GM12872 (cell line): ENCODE measurements around the gene AP4S1.

ENCODE experiments used
- TF ChIP-seq, protein P1 (sequence below): IDR thresholded peaks from 3 replicates; pipeline ENCODE4 v1.5.1; 2011; ENCODE audit warnings: low read depth, mild to moderate bottlenecking, low read length, moderate library complexity; ENCODE audit not compliant: insufficient read depth

AP4S1 gene

DNA sequence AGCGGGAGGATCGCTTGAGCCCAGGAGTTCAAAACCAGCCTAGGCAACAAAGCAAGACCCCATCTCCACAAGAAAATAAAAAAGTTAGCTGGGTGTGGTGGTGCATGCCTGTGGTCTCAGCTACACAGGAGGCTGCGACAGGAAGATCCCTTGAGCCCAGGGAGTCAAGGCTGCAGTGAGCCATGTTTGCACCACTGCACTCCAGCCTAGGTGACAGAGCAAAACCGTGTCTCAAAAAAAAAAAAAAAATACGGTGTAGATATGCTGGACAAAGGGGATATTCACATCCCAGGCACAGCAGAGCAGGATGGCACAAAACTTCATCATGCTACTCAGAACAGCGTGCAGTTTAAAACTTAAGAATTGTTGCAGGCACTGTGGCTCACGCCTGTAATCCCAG is 25.6 kb downstream of the AP4S1 start:
- TF ChIP-seq, protein P1, sequence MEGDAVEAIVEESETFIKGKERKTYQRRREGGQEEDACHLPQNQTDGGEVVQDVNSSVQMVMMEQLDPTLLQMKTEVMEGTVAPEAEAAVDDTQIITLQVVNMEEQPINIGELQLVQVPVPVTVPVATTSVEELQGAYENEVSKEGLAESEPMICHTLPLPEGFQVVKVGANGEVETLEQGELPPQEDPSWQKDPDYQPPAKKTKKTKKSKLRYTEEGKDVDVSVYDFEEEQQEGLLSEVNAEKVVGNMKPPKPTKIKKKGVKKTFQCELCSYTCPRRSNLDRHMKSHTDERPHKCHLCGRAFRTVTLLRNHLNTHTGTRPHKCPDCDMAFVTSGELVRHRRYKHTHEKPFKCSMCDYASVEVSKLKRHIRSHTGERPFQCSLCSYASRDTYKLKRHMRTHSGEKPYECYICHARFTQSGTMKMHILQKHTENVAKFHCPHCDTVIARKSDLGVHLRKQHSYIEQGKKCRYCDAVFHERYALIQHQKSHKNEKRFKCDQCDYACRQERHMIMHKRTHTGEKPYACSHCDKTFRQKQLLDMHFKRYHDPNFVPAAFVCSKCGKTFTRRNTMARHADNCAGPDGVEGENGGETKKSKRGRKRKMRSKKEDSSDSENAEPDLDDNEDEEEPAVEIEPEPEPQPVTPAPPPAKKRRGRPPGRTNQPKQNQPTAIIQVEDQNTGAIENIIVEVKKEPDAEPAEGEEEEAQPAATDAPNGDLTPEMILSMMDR: no peak

DNA sequence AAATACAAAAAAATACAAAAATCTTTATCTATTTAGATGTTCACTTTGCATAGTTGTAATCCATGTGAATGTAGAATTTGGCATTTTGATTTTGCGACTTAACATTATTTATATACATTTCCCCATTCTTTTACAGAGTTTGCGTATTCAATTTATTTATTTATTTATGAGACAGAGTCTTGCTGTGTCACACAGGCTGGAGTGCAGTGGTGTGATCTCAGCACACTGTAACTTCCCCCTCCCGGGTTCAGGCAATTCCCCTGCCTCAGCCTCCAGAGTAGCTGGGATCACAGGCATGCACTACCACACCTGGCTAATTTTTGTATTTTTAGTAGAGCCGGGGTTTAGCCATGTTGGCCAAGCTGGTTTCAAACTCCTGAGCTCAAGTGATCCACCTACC is 26.1 kb downstream of the AP4S1 start:
- TF ChIP-seq, protein P1: no peak

DNA sequence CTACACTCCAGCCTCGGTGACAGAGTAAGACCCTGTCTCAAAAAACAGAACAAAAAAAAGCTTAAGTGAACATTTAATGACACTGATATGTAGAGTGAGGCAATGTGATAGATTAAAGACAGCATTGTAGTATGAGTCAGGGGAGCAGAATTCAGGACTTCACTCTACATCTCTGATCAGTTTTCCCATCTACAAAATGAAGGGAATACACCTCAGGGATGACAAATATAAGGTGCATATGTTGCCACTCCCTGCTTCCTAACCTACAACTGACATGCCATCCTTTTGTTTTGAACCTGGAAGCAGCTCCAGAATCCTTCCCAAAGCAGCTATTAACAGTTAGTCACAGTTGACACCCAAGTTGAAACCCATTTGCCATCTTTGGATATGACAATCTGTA is 31.6 kb downstream of the AP4S1 start:
- TF ChIP-seq, protein P1: no peak

DNA sequence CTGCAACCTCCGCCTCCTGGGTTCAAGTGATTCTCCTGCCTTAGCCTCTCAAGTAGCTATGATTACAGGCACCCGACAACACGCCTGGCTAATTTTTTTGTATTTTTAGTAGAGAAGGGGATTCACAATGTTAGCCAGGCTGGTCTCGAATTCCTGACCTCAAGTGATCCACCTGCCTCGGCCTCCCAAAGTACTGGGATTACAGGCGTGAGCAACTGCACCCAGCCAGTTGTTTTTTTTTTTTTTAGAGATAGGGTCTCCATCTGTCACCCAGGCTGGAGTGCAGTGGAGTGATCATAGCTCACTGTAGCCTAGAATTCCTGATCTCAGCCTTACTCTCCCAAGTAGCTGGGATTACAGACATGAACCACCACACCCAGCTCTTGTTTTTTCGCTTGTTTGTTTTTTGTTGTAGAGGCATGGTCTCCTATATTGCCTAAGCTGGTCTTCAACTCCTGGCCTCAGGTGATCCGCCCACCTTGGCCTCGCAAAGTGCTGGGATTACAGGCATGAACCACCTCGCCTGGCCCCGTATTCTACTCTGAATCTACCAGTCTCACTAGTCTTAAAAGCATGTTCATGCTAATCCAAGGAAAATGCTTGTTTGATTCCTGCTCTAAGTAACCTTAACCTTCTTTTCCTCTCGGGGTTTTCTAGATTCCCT is 32.4 kb downstream of the AP4S1 start:
- TF ChIP-seq, protein P1: no peak

DNA sequence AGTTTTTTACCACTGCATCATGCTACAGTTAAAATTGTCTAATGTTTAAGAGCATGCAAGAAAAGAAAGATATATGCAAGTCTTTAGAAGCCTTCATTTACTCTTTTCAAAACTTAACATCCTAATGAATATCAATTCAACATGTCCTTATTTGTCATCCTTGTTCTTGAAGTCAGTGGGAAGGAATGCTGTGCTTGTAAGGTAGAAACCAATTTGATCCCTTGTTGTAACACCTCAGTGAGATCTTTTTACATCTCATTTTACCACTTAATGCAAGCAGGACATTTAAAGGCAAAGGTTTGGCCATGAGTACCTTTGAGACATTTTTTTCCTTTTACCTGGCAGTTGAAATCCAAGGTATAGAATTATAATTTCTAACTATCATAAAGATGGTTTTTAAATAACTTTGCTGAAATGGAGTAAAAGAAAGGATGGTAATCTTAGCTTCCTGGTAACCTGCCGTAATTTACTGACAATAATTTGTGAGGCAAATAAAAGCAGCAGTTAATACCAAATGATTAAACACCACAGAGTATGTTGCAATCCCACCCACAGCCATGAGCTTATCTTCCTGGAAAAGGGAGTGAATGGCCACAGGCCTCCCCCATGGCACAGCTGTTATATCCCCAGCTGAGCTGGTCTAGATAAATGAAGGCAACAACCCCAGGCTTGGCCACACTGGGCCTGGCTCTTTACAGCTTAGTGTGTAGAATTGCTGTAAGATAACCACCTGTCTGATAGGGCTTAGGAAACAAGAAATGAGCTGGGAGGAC is 33.9 kb downstream of the AP4S1 start:
- TF ChIP-seq, protein P1: no peak

DNA sequence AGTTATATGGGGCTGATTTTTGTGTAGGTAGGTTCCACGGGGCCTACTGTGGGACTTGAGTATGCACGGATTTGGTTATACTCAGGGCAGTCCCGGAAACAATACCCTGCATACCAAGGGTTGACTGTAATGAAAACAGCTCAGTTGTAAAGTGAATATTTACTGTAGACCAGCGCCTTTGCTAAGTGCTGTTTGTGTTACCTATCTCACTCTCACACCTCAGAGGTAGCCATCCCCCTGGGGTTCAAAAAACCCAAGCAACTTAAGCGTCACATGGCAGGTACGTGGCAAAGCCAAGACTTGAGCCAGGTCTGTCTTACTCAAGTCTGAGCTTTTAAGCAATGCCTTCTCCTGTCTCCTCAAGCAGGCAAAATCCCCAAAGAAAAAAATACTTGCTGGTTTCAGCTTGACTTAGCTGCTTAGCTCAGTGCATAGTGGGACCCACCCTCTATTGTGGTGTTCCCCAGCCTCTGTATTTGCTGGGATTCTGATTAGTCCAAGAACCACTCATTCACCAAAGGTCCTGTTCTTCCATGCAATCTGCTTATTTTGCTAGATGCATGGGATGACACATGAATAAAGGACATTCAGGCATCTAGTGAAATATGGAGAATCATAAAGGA is 34.9 kb downstream of the AP4S1 start:
- TF ChIP-seq, protein P1: no peak

DNA sequence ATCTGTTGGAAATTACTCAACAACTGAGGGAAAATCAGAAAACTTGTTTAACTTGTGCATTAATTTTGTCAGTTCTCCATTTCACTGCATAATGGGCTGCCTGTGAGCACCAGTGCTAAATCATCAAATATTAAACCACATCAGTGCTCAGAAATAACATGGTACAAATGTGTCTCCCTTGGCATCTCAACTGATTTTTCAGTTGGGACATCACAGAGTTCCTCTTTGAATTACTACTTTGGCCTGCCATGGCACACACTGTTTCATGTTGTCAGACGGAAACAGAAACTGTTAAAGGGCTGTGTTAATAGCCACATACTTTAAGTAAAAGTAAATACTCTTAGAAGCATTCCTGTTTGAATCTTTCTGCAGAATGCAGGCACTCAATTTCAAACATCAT is 42.8 kb downstream of the AP4S1 start:
- TF ChIP-seq, protein P1: no peak
